AG09319 (cell line): ENCODE results near the gene TMEM121B.

Experiments
- DNase-seq: peaks from one replicate; pipeline ENCODE4 v3.0.0-alpha.2; 2010; ENCODE audit warnings: low read depth; ENCODE audit errors: extremely low read depth
- CTCF ChIP-seq: IDR thresholded peaks from 2 replicates; pipeline ENCODE4 v1.5.1; 2011; ENCODE audit warnings: low read depth, mild to moderate bottlenecking, inconsistent platforms, low read length, moderate library complexity

The TMEM121B gene

GRCh38 chr22:17137170-17137569, 16.0 kb upstream of the TMEM121B start:
- no peak for TF ChIP-seq CTCF
- DNase-seq, result no peak

- no peak for TF ChIP-seq CTCF
- no peak for DNase-seq
Observed at GRCh38 chr22:17135153-17135760, 14.1 kb upstream of the TMEM121B start.

- TF ChIP-seq CTCF, result no peak
Observed at GRCh38 chr22:17133137-17133536, 12.0 kb upstream of the TMEM121B start.

GRCh38 chr22:17132112-17132511, 11.0 kb upstream of the TMEM121B start:
- no peak for TF ChIP-seq CTCF
- DNase-seq, result no peak

More at GRCh38 chr22:17133137-17133536, 12.0 kb upstream of the TMEM121B start:
- DNase-seq, result no peak

GRCh38 chr22:17131686-17132085, 10.5 kb upstream of the TMEM121B start:
- DNase-seq, result no peak
- TF ChIP-seq CTCF, result no peak

- no peak for TF ChIP-seq CTCF
- DNase-seq, result peak; percentile 2
Observed at GRCh38 chr22:17130199-17130598, 9.0 kb upstream of the TMEM121B start.

- TF ChIP-seq CTCF, result no peak
- no peak for DNase-seq
Observed at GRCh38 chr22:17120711-17121232, 388 bp downstream of the TMEM121B start.
